Measurements from ENCODE around the gene JCAD. TPM values are rescaled to one million over a fixed set of nuclear protein-coding genes. Genes with fewer than 3 reads are reported as not detected.

JCAD gene
- total RNA-seq, 4 donors from 2014 or later = 33.6 to 65.2 (median 53.3) TPM

DNA sequence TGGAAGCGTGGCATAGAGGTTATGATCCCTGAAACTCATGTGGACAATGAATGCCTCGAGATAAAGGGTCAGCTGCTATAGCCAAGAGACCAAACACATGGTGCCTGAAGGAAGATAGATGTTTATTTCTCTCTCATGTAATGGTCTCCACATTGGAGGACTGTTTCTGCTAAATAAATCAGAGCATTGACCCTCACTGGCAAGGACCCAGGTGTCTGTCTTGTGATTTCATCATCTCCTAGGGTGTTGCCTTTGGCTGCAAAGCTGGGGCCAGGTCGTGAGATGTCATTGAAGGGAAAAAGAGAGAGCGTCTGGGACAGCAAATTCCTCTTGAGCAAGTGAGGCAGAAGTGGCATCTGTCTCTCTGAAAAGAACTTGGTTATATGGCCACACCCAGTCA lies 64.6 kb downstream of the JCAD start:
- DNase-seq (ENCODE audit: extremely low spot score) = no peak
- WGBS = 66% methylated on average over 4 of the region's 4 CpGs
- no peaks in the 10 kb centered on the region for H3K27me3 ChIP-seq
- intact Hi-C loops (cut with DNase I) = loop anchor here (10.0 kb wide), 1 partner anchor 130 kb away; no protein-coding TSS in a partner anchor
- peak overlapping the region in 3 of 4 donors; percentile 79 to 86 (median 80) for H3K27ac ChIP-seq (replicated peaks in 1 of 4)
- H3K9me3 ChIP-seq = no peaks in the 10 kb centered on the region
- no peak for TF ChIP-seq POLR2A (IDR thresholded peaks at IDR 0.05; ENCODE audit: low read depth)
- no peak for TF ChIP-seq POLR2AphosphoS5 (IDR thresholded peaks at IDR 0.05)
- TF ChIP-seq, protein P1, sequence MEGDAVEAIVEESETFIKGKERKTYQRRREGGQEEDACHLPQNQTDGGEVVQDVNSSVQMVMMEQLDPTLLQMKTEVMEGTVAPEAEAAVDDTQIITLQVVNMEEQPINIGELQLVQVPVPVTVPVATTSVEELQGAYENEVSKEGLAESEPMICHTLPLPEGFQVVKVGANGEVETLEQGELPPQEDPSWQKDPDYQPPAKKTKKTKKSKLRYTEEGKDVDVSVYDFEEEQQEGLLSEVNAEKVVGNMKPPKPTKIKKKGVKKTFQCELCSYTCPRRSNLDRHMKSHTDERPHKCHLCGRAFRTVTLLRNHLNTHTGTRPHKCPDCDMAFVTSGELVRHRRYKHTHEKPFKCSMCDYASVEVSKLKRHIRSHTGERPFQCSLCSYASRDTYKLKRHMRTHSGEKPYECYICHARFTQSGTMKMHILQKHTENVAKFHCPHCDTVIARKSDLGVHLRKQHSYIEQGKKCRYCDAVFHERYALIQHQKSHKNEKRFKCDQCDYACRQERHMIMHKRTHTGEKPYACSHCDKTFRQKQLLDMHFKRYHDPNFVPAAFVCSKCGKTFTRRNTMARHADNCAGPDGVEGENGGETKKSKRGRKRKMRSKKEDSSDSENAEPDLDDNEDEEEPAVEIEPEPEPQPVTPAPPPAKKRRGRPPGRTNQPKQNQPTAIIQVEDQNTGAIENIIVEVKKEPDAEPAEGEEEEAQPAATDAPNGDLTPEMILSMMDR (IDR thresholded peaks at IDR 0.05) = no peak
- TF ChIP-seq EP300 (IDR thresholded peaks at IDR 0.05) = no peak
- no peaks in the 10 kb centered on the region for H3K36me3 ChIP-seq
- H3K4me1 ChIP-seq = peaks cover 2 to 59% (median 45%) of the 10 kb centered on the region in 4 donors
- H3K4me3 ChIP-seq = no peak overlapping the region

- no peaks in the 10 kb centered on the region for H3K9me3 ChIP-seq
- H3K4me3 ChIP-seq = no peak overlapping the region
- TF ChIP-seq POLR2AphosphoS5 (IDR thresholded peaks at IDR 0.05) (peak; percentile 64 to 67), EP300 (IDR thresholded peaks at IDR 0.05) (no peak), POLR2A (IDR thresholded peaks at IDR 0.05; ENCODE audit: low read depth) (no peak)
- TF ChIP-seq, protein P1 (IDR thresholded peaks at IDR 0.05) = no peak
- no peaks in the 10 kb centered on the region for H3K27me3 ChIP-seq
- no peak for DNase-seq (ENCODE audit: extremely low spot score)
- intact Hi-C loops (cut with DNase I) = loop anchor here (10.0 kb wide), 1 partner anchor 129 kb away; no protein-coding TSS in a partner anchor
- H3K36me3 ChIP-seq = no peaks in the 10 kb centered on the region
- peak overlapping the region; percentile 79 to 86 (median 82) for H3K27ac ChIP-seq (replicated peaks in 1 of 4)
- peaks cover 0 to 47% (median 34%) of the 10 kb centered on the region in 4 donors for H3K4me1 ChIP-seq
- WGBS = 51% methylated on average over 14 of the region's 18 CpGs
Measured at GRCh38 chr10:29993319-29993915, 66.0 kb downstream of the JCAD start.

DNA sequence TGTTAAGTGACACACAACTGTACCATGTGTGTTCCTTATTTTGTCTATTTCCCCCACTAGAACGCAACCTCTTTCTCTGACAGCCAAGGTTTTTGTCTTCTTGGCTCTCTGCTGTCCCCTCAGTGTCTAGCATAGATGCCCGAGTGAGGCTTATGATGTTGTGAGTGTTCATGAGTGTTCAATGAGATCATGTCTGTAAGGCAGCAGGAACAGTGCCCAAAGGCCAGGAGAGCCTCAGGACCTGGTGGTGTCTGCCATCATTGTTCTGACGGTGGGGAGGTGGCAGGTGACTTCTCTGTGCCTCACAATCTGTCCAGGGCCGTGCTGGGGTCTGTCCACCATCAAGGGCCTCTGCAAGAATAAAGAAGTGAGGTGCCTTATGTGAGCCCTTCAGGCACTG lies 66.5 kb downstream of the JCAD start:
- Histone ChIP-seq H3K9me3 (no peaks in the 10 kb centered on the region), H3K4me3 (no peak overlapping the region), H3K27me3 (no peaks in the 10 kb centered on the region), H3K36me3 (no peaks in the 10 kb centered on the region), H3K27ac (replicated peaks in 1 of 4) (peak overlapping the region; percentile 79 to 86 (median 82)), H3K4me1 (peaks cover 0 to 44% (median 33%) of the 10 kb centered on the region in 4 donors)
- TF ChIP-seq EP300 (IDR thresholded peaks at IDR 0.05) (no peak), POLR2AphosphoS5 (IDR thresholded peaks at IDR 0.05) (no peak), POLR2A (IDR thresholded peaks at IDR 0.05; ENCODE audit: low read depth) (no peak)
- TF ChIP-seq, protein P1 (IDR thresholded peaks at IDR 0.05) = no peak
- no peak for DNase-seq (ENCODE audit: extremely low spot score)
- intact Hi-C loops (cut with DNase I) = loop anchor here (10.0 kb wide), 1 partner anchor 128 kb away; no protein-coding TSS in a partner anchor
- WGBS = 64% methylated on average over 4 of the region's 4 CpGs

GRCh38 chr10:29991382-29991781 lies 68.0 kb downstream of the JCAD start:
- Histone ChIP-seq H3K9me3 (no peaks in the 10 kb centered on the region), H3K27ac (replicated peaks in 1 of 4) (no peak overlapping the region), H3K4me3 (no peak overlapping the region), H3K36me3 (no peaks in the 10 kb centered on the region), H3K4me1 (peaks cover 0 to 53% (median 37%) of the 10 kb centered on the region in 4 donors), H3K27me3 (no peaks in the 10 kb centered on the region)
- intact Hi-C loops (cut with DNase I) = loop anchor here (10.0 kb wide), 1 partner anchor 127 kb away; no protein-coding TSS in a partner anchor
- no peak for TF ChIP-seq EP300 (IDR thresholded peaks at IDR 0.05)
- TF ChIP-seq POLR2A (IDR thresholded peaks at IDR 0.05; ENCODE audit: low read depth) = no peak
- TF ChIP-seq POLR2AphosphoS5 (IDR thresholded peaks at IDR 0.05) = no peak
- TF ChIP-seq, protein P1 (IDR thresholded peaks at IDR 0.05) = no peak
- 83% methylated on average over 3 of the region's 3 CpGs for WGBS
- DNase-seq (ENCODE audit: extremely low spot score) = no peak

All from esophagus muscularis mucosa (tissue), 4 donors.